ENCODE measurements around the gene PDSS2. TPM values are rescaled to one million over a fixed set of nuclear protein-coding genes. Genes with fewer than 3 reads are reported as not detected.

The PDSS2 gene
- total and polyA plus RNA-seq, 9 of the 15 experiments (the other 6 are each of a cell fraction or from before 2014, with no cell fraction given) = 5.8 to 21.1 (median 12.0) TPM

DNA sequence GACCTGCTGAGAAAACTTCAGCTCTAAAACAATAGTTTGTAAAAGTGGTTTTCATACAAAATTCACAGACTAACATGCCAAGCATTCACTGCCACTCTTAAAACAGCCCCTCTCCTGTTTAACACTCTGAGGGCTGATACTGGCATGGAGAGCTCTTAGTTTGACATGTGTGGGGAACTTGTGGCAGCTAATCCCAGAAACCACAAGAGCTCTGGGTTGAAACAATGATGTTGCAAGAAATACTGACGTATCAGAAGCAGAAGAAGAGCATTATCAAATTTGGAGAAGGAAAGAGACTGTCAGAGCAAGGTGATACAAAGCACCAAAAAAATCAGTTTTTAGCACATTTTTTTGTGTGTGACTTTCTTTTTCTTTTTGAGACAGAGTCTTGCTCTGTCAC is 349.2 kb downstream of the PDSS2 start (continued):
- TF ChIP-seq, protein P1, sequence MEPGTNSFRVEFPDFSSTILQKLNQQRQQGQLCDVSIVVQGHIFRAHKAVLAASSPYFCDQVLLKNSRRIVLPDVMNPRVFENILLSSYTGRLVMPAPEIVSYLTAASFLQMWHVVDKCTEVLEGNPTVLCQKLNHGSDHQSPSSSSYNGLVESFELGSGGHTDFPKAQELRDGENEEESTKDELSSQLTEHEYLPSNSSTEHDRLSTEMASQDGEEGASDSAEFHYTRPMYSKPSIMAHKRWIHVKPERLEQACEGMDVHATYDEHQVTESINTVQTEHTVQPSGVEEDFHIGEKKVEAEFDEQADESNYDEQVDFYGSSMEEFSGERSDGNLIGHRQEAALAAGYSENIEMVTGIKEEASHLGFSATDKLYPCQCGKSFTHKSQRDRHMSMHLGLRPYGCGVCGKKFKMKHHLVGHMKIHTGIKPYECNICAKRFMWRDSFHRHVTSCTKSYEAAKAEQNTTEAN (CRISPR knock-in tag; IDR thresholded peaks at IDR 0.05) = no peak
- no peak for TF ChIP-seq SIN3A (IDR thresholded peaks at IDR 0.05; ENCODE audit: borderline replicate concordance in 2 of 2, control insufficient read depth in 1 of 2, low read depth in 2 of 2, low read length in 2 of 2)
- TF ChIP-seq ARNT (IDR thresholded peaks at IDR 0.05) = no peak
- no peak for TF ChIP-seq MBD2 (IDR thresholded peaks at IDR 0.05; ENCODE audit: borderline replicate concordance, low read depth)
- TF ChIP-seq PHF21A (IDR thresholded peaks at IDR 0.05; ENCODE audit: borderline replicate concordance, low read depth) = no peak
- no peak for TF ChIP-seq CBFB (CRISPR knock-in tag; IDR thresholded peaks at IDR 0.05)
- peak; percentile 57 for TF ChIP-seq NFE2 (IDR thresholded peaks at IDR 0.05; ENCODE audit: low read depth)
- 0 out of 2 replicates have a peak, but pooled peaks have one; percentile 13 for TF ChIP-seq CEBPG (CRISPR knock-in tag; IDR thresholded peaks at IDR 0.05)
- TF ChIP-seq CEBPG (tag; conservative IDR thresholded peaks at IDR 0.05 in 1 of 2, IDR thresholded peaks at IDR 0.05 in 1 of 2) = peak; percentile 15 to 38; a peak in 1 of 4 replicates
- peak; percentile 99 for TF ChIP-seq MYNN (IDR thresholded peaks at IDR 0.05)
- peak; percentile 93 for TF ChIP-seq MYNN (CRISPR knock-in tag; IDR thresholded peaks at IDR 0.05)
- TF ChIP-seq ZNF3 (CRISPR knock-in tag; IDR thresholded peaks at IDR 0.05) = no peak
- no peak for TF ChIP-seq RCOR1 (IDR thresholded peaks at IDR 0.05; ENCODE audit: borderline replicate concordance in 1 of 2, low read depth in 2 of 2, low read length in 2 of 2)
- no peak for TF ChIP-seq XRCC5 (IDR thresholded peaks at IDR 0.05; ENCODE audit: low read depth, low read length)
- peak; percentile 44 for TF ChIP-seq MEIS2 (IDR thresholded peaks at IDR 0.05; ENCODE audit: partially characterized antibody)
- no peak for TF ChIP-seq MTA1 (IDR thresholded peaks at IDR 0.05; ENCODE audit: borderline replicate concordance)
